GM18498 (cell line): ENCODE results near the gene PVRIG.
A peak's percentile ranks its signal among the peaks of the same experiment; 100 is the strongest.
"Not testable (repeated sequence)": the region's sequence is repeated elsewhere in the genome, so short reads cannot be mapped to it uniquely, and the experiment has no call there.

Experiments
- ATAC-seq: cut with Tn5 transposase; IDR thresholded peaks from one replicate; pipeline ENCODE4 v1.9.1; 2021; ENCODE audit warnings: mild to moderate bottlenecking, moderate library complexity; ENCODE audit not compliant: unreplicated experiment

Gene PVRIG

DNA sequence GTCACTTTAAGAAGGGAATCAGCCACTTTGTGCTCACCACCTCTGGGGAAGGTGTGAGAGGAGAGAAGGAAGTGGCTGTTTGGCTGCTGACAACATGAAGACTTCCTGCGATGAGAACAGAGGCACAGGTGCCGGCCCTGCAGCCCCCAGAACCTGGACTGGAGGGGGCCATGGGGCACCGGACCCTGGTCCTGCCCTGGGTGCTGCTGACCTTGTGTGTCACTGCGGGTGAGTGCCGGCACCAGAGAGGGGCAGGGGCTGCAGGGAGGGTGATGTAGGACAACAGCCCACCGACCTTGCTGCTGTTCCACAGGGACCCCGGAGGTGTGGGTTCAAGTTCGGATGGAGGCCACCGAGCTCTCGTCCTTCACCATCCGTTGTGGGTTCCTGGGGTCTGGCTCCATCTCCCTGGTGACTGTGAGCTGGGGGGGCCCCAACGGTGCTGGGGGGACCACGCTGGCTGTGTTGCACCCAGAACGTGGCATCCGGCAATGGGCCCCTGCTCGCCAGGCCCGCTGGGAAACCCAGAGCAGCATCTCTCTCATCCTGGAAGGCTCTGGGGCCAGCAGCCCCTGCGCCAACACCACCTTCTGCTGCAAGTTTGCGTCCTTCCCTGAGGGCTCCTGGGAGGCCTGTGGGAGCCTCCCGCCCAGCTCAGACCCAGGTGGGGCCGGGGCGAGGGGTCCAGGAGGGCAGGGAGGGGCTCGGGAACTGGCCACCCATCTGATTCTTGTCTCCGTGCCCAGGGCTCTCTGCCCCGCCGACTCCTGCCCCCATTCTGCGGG, at the start of gene PVRIG:
TSS of gene PVRIG (plus strand) at position 149 of the 785 bp plus-strand sequence. CDS start at position 171, 22 bp downstream.
- ATAC-seq: not testable (repeated sequence)

GRCh38 chr7:100170101-100170897, 49.5 kb upstream of the PVRIG start:
- ATAC-seq: no peak

GRCh38 chr7:100171087-100171681, 48.6 kb upstream of the PVRIG start:
- no peak for ATAC-seq

GRCh38 chr7:100171840-100172239, 47.9 kb upstream of the PVRIG start:
- ATAC-seq: no peak

GRCh38 chr7:100173806-100174495, 45.8 kb upstream of the PVRIG start:
- no peak for ATAC-seq

DNA sequence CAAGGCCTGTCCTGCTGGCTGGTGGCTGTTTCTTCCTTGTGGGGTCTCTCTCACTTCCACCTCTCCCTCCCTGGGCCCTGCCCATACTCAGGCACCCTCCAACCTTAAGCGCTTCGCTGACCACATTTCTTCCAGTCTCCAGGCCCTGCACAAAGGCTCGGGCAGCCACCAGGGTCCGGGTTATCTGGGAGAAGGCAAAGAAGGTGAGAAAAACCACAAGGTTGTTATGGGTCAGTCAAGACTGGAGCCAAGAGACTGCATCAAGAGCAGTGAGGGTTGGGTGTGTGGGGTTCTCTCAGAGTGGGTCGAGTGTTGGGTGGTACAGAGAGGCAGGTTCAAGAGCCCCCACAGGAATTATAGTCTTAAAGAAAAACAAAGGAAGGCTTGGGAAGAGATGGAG, 45.2 kb upstream of the PVRIG start:
- ATAC-seq: no peak

DNA sequence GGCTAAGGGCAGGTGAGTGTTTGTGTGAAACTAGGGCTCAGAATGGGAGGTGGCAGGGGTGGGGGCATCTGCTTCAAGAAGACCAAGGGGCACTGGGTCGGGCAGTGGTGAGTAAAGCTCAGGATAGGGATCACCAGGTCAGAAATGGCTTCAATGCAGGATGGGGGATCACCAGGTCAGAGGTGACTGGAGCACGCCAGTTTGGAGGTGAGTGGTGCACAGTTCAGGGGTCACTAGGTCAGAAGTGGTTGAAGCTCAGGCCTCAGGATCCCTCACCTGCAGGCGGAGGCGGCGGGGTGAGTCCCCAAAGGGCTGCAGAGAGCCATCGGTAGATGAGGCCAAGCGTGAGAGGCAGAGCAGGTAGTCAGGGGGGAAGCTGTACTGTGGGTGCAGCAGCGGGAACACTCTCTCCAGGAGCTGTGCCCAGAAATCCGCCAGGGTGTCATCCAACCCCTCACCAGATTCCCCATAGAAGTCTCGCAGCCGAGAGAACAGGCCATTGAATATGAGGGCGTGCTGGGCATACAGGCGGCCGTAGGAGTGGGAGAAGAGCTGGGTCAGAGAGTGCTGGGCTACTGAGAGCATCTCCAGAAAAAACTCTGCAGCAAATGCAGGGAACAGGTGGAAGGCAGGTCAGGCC, 44.3 kb upstream of the PVRIG start:
- ATAC-seq: no peak

GRCh38 chr7:100176096-100177044, 43.4 kb upstream of the PVRIG start:
- no peak for ATAC-seq

GRCh38 chr7:100177045-100178001, 42.4 kb upstream of the PVRIG start, which contains the start of the genes GPC2 and STAG3:
Gene GPC2, minus strand, starts transcription at chr7:100177381. Its CDS starts 182 bp downstream, at chr7:100177199.
Gene STAG3, plus strand, starts transcription at chr7:100177918. Its CDS starts 2,639 bp downstream, at chr7:100180557.
- ATAC-seq: peak; percentile 82

GRCh38 chr7:100180084-100180483, 39.7 kb upstream of the PVRIG start:
- not testable (repeated sequence) for ATAC-seq

- not testable (repeated sequence) for ATAC-seq
Measured at GRCh38 chr7:100182616-100183015, 37.1 kb upstream of the PVRIG start.

DNA sequence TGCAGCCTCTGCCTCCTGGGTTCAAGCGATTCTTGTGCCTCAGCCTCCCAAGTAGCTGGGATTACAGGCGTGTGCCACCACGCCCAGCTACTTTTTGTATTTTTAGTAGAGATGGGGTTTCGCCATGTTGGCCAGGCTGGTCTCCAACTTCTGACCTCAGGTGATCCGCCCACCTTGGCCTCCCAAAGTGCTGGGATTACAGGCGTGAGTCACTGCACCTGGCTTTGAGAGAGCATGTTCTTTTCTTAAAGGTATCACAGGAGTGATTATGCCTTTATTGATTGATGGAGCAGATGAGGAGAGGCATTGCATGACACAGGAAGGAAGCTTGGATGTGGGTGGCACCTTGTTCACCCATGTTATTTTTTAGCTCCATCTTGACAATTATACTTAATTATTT, 36.7 kb upstream of the PVRIG start:
- not testable (repeated sequence) for ATAC-seq

DNA sequence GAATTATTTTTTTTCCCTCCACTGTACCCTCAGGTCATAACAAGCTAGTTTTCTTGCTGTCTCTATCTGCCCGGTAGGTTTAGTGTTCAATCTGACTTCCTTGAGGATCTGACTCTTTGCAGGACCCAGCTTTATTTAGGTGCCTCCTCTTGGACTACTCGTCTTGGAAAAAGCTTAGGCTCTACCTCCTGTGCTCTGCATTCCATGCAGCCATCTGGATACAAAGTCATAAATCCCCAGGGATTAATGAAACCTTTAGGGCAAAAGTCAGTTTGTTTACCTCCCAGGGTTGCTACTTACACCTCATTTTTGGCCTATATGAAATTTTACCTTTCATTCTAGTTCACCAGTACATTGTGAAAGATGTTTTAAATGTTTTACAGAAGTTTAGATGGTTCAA, 34.0 kb upstream of the PVRIG start:
- ATAC-seq: no peak

GRCh38 chr7:100189061-100189460, 30.7 kb upstream of the PVRIG start:
- ATAC-seq: no peak

GRCh38 chr7:100190048-100190711, 29.6 kb upstream of the PVRIG start:
- ATAC-seq: peak; percentile 53

DNA sequence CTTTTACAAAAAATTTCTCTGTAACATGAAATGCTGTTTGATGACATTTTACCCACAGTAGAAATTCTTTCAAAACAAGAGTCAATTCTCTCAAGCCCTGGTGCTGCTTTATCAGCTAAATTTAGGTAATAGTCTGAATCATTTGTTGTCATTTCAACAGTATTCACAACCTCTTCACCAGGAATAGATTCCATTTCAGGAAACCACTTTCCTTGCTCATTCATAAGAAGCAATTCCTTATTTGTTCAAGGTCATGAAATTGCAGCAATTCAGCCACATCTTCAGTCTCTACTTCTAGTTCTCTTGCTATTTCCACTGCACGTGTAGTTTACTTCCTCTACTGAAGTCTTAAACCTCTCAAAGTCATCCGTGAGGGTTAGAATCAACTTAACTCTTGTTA, 28.0 kb upstream of the PVRIG start:
- no peak for ATAC-seq

DNA sequence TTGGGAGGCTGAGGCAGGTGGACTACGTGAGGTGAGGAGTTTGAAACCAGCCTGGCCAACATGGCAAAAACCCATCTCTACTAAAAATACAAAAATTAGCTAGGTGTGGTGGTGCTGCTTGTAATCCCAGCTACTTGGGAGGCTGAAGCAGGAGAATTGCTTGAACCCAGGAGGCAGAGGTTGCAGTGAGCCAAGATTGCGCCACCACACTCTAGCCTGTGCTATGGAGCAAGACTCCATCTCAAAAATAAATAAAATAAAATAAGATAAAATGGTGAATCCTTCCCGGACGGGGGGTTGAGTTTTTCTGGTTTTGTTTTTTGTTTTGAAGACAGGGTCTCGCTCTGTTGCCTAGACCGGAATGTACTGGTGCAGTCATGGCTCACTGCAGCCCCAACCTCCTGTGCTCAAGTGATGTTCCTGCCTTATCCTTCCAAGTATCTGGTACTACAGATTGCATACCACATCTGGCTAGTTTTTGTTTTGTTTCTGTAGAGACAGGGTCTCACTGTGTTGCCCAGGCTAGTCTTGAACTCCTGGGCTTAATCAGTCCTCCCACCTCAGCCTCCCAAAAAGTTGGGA, 27.4 kb upstream of the PVRIG start:
- ATAC-seq: not testable (repeated sequence)
